HepG2 (cell line): ENCODE results near the gene KLHDC2. TPM values are rescaled to one million over a fixed set of nuclear protein-coding genes. Genes with fewer than 3 reads are reported as not detected.

ENCODE experiments used
- ASH2L ChIP-seq: fragments of 300-600, 200-600 bp; sonication (generic); IDR thresholded peaks from 2 replicates; pipeline ENCODE4 v1.7.0; 2017; ENCODE audit warnings: low read depth, mild to moderate bottlenecking, moderate library complexity, mixed read lengths, low read length; ENCODE audit not compliant: insufficient read length
- ETS1 ChIP-seq: sonication (generic); formaldehyde crosslinking; IDR thresholded peaks from 2 replicates; pipeline ENCODE4 v1.4.0; 2020; ENCODE audit warnings: missing genetic modification reagents
- FOXK1 ChIP-seq: sonication (generic); formaldehyde crosslinking; IDR thresholded peaks from 2 replicates; pipeline ENCODE4 v1.4.0; 2020; ENCODE audit warnings: low read depth, missing genetic modification reagents, borderline replicate concordance
- FOXO1 ChIP-seq: sonication (generic); formaldehyde crosslinking; IDR thresholded peaks from 2 replicates; pipeline ENCODE4 v1.4.0; 2020; ENCODE audit warnings: missing genetic modification reagents
- GATAD1 ChIP-seq: IDR thresholded peaks from 2 replicates; pipeline ENCODE4 v1.6.1; 2016; ENCODE audit warnings: missing genetic modification reagents, missing compliant biosample characterization
- HDAC6 ChIP-seq: fragments of 200-600 bp; sonication (generic); IDR thresholded peaks from 2 replicates; pipeline ENCODE4 v1.7.0; 2017; ENCODE audit warnings: mild to moderate bottlenecking, antibody characterized with exemption, low read length, low read depth
- KLF11 ChIP-seq: IDR thresholded peaks from 2 replicates; pipeline ENCODE4 v1.6.1; 2016; ENCODE audit warnings: missing compliant biosample characterization
- RBAK ChIP-seq: sonication (generic); formaldehyde crosslinking; IDR thresholded peaks from 2 replicates; pipeline ENCODE4 v1.5.1; 2020; ENCODE audit warnings: mild to moderate bottlenecking, missing genetic modification reagents
- REST ChIP-seq, 2 experiments: IDR thresholded peaks; 2 replicates each; pipeline ENCODE4 v1.6.1; 2011 to 2012; ENCODE audit warnings: low read length in 2 of 2, borderline replicate concordance in 1 of 2, low read depth in 1 of 2, mild to moderate bottlenecking in 1 of 2, moderate library complexity in 1 of 2
- ZMYM3 ChIP-seq: sonication (generic); formaldehyde crosslinking; IDR thresholded peaks from 2 replicates; pipeline ENCODE4 v1.5.1; 2020; ENCODE audit warnings: mild to moderate bottlenecking, missing genetic modification reagents
- ZNF564 ChIP-seq: sonication (generic); formaldehyde crosslinking; IDR thresholded peaks from 2 replicates; pipeline ENCODE4 v1.8.1; 2023; ENCODE audit warnings: mild to moderate bottlenecking, missing genetic modification reagents
- polyA plus RNA-seq, 8 experiments: library from polyadenylated mRNA; depleted of rRNA in 3 of 8; stranded (reverse) in 7 of 8; unstranded in 1 of 8; fragments of >200 nt; fragmentation: Illumina TruSeq in 4 of 8; extraction: Trizol in 4 of 8; gene quantifications; 2 replicates each; pipeline versions ENCODE4 v1.2.1 to v1.2.3, GENCODE V29; 2011 to 2016; ENCODE audit warnings: low read depth in 4 of 8, missing spikeins in 1 of 8, mixed read lengths in 1 of 8; ENCODE audit not compliant: insufficient read depth in 1 of 8
- total RNA-seq, 5 experiments: library from RNA; depleted of rRNA; stranded (reverse); fragments of >200 nt; fragmentation: Illumina TruSeq; extraction: Trizol; gene quantifications; 2 replicates each; pipeline ENCODE4 v1.2.3, GENCODE V29; 2016; ENCODE audit warnings: low read depth in 1 of 5
- TF ChIP-seq, protein P1 (sequence below), 2 experiments: fragments of 450-650 bp in 1 of 2; sonication (generic) in 1 of 2; formaldehyde crosslinking in 1 of 2; IDR thresholded peaks; 2 replicates each; pipeline versions ENCODE4 v1.6.1 to v1.8.0; 2016 to 2022; ENCODE audit warnings: antibody characterized with exemption in 1 of 2, mild to moderate bottlenecking in 1 of 2, missing genetic modification reagents in 1 of 2
- TF ChIP-seq, protein P2 (sequence below): sonication (generic); formaldehyde crosslinking; conservative IDR thresholded peaks from 2 replicates; pipeline ENCODE4 v1.4.0; 2020; ENCODE audit warnings: missing genetic modification reagents

The KLHDC2 gene
- total and polyA plus RNA-seq, 2 of the 13 experiments (the other 11 are each of a cell fraction or from before 2014, with no cell fraction given), result 95.5 to 170 TPM

- TF ChIP-seq, protein P1, sequence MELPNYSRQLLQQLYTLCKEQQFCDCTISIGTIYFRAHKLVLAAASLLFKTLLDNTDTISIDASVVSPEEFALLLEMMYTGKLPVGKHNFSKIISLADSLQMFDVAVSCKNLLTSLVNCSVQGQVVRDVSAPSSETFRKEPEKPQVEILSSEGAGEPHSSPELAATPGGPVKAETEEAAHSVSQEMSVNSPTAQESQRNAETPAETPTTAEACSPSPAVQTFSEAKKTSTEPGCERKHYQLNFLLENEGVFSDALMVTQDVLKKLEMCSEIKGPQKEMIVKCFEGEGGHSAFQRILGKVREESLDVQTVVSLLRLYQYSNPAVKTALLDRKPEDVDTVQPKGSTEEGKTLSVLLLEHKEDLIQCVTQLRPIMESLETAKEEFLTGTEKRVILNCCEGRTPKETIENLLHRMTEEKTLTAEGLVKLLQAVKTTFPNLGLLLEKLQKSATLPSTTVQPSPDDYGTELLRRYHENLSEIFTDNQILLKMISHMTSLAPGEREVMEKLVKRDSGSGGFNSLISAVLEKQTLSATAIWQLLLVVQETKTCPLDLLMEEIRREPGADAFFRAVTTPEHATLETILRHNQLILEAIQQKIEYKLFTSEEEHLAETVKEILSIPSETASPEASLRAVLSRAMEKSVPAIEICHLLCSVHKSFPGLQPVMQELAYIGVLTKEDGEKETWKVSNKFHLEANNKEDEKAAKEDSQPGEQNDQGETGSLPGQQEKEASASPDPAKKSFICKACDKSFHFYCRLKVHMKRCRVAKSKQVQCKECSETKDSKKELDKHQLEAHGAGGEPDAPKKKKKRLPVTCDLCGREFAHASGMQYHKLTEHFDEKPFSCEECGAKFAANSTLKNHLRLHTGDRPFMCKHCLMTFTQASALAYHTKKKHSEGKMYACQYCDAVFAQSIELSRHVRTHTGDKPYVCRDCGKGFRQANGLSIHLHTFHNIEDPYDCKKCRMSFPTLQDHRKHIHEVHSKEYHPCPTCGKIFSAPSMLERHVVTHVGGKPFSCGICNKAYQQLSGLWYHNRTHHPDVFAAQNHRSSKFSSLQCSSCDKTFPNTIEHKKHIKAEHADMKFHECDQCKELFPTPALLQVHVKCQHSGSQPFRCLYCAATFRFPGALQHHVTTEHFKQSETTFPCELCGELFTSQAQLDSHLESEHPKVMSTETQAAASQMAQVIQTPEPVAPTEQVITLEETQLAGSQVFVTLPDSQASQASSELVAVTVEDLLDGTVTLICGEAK (IDR thresholded peaks at IDR 0.05), result no peak
- TF ChIP-seq, protein P1 (CRISPR knock-in tag; IDR thresholded peaks at IDR 0.05), result no peak
- TF ChIP-seq ETS1, result no peak
- TF ChIP-seq ASH2L, result peak; percentile 46
- TF ChIP-seq, protein P2, sequence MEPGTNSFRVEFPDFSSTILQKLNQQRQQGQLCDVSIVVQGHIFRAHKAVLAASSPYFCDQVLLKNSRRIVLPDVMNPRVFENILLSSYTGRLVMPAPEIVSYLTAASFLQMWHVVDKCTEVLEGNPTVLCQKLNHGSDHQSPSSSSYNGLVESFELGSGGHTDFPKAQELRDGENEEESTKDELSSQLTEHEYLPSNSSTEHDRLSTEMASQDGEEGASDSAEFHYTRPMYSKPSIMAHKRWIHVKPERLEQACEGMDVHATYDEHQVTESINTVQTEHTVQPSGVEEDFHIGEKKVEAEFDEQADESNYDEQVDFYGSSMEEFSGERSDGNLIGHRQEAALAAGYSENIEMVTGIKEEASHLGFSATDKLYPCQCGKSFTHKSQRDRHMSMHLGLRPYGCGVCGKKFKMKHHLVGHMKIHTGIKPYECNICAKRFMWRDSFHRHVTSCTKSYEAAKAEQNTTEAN (CRISPR knock-in tag), result no peak
- no peak for TF ChIP-seq ZNF564
- no peak for TF ChIP-seq FOXK1 (CRISPR knock-in tag)
- no peak for TF ChIP-seq FOXO1 (CRISPR knock-in tag)
- peak; percentile 37; the same call in 1 of the 2 replicates for TF ChIP-seq ZMYM3 (CRISPR knock-in tag)
- TF ChIP-seq HDAC6, result no peak
- no peak for TF ChIP-seq RBAK
- no peak for TF ChIP-seq REST (IDR thresholded peaks at IDR 0.05; ENCODE audit: borderline replicate concordance in 1 of 2, low read depth in 1 of 2, low read length in 2 of 2)
- TF ChIP-seq GATAD1 (CRISPR knock-in tag), result no peak
- TF ChIP-seq KLF11 (CRISPR knock-in tag), result no peak
Measured at GRCh38 chr14:49761839-49762551, 6.0 kb upstream of the KLHDC2 start (continued).
